ENCODE results near the gene KIRREL1.
A peak's percentile ranks its signal among the peaks of the same experiment; 100 is the strongest.

The KIRREL1 gene

DNA sequence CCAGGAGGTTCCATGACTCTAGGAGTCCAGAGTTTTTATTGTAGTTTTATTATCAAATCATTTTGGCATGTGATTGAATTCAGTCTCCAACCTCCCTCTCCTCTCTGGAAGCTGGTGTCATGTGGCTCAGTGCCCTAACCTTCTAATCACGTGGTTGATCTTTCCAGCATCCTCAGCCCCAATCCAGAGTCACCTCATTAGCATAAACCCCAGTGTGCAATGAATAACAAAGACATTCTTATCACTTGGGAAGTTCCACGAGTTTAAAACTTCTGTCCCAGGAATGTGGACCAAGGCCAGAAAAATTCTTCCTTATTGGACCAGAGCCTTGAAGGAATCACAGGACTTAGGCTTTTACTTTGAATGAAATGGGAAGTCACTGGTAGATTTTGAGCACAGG lies 52.2 kb downstream of the KIRREL1 start:
- no peak overlapping the region for H3K4me3 ChIP-seq (ENCODE audit: low read length)
- no peak for DNase-seq (ENCODE audit: low read depth)
- TF ChIP-seq, protein P1, sequence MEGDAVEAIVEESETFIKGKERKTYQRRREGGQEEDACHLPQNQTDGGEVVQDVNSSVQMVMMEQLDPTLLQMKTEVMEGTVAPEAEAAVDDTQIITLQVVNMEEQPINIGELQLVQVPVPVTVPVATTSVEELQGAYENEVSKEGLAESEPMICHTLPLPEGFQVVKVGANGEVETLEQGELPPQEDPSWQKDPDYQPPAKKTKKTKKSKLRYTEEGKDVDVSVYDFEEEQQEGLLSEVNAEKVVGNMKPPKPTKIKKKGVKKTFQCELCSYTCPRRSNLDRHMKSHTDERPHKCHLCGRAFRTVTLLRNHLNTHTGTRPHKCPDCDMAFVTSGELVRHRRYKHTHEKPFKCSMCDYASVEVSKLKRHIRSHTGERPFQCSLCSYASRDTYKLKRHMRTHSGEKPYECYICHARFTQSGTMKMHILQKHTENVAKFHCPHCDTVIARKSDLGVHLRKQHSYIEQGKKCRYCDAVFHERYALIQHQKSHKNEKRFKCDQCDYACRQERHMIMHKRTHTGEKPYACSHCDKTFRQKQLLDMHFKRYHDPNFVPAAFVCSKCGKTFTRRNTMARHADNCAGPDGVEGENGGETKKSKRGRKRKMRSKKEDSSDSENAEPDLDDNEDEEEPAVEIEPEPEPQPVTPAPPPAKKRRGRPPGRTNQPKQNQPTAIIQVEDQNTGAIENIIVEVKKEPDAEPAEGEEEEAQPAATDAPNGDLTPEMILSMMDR (IDR thresholded peaks at IDR 0.05; ENCODE audit: insufficient read depth, low read depth, low read length, missing control alignments) = no peak

DNA sequence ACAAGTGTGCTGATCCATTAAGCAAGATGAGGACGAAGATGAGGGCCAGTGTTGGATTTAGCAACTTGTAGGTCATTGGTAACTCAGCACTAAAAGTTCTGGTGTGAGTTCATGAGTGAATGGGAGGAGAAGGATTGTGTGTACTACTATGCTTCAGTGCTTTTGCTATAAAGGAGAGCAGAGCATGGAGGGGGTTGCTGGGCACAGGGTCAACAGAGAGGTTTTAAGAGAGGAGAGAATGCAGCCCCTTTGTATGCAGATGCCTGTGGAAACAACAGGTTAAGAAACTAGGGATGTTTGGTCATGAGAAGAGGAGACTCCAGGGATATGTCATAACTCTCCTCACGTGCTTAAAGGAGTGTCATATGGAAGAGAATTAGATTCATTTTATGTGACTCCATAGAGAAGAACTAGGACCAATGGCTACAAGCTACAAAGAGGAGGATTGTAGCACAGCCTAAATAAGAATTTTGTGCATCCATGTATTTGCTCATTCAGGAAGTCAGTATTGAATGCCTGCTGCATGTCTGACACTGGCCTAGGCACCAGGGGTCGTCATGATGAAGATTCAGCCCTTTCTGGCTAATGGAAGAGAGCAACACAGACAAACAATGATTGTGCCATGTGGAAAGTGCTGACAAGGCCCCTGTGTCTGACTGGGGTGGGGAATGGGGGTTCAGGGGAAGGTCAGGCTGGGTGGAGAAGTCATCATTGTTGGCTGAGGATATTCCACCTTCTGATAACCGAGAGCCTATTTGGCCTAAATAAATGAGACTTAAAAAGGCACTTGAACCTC lies 53.5 kb downstream of the KIRREL1 start:
- TF ChIP-seq, protein P1 (IDR thresholded peaks at IDR 0.05; ENCODE audit: insufficient read depth, low read depth, low read length, missing control alignments) = no peak
- H3K4me3 ChIP-seq (ENCODE audit: low read length) = no peak overlapping the region

DNA sequence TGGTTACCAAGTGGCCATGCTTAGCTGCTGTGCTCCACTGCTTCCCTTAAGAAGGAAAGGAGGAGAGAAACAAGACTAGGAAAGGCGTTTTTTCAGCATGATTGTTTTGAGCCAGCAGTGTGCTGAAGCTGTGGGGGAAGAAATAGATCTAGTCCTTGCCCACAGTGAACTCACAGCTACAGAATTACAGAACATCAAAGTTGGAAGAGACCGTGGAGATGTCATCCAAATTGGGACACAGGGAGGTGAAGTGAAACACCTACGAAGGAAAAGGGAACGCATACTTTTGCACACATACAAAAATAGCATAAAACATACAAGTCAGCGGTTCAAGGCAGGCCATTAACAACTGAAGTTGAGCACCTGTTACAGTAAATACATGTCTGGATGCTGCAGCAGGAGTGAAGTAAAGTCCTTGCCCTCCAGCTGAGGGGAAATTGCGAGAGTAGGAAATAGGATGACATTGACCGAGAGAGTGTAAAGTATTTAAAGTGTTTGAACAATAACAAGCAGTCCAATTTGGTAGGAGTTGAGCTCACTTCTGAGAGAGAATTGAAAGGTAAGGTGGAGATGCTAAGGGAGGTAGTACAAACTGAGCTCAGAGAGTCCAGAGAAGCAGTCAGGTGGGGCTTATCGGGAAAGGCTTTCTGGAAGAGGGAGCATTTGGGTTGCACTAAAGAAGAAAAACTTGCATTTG lies 55.1 kb downstream of the KIRREL1 start:
- TF ChIP-seq, protein P1 (IDR thresholded peaks at IDR 0.05; ENCODE audit: insufficient read depth, low read depth, low read length, missing control alignments) = no peak
- no peak for DNase-seq (ENCODE audit: low read depth)
- no peak overlapping the region for H3K4me3 ChIP-seq (ENCODE audit: low read length)

More for the DNA sequence above, 53.5 kb downstream of the KIRREL1 start:
- no peak for DNase-seq (ENCODE audit: low read depth)

DNA sequence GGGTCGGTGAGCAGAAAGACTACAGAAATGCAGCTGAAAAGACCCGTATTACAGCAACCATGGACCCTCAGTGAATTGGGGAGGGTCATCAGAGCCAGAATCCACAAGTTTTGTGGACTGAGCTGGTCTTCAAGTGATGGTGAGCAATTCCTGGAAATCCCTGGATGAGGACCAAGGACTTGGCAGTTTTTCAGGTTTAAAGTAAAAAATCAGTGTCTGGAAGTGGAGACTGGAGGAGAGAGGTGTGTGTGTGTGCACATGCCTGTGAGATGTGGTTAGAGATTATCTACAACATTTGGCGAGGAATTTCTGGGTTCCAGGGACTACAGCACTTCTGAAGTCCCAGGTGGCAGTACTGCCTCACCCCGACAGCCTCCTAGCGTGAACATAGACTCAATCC lies 56.4 kb downstream of the KIRREL1 start:
- H3K4me3 ChIP-seq (ENCODE audit: low read length) = no peak overlapping the region
- DNase-seq (ENCODE audit: low read depth) = no peak
- TF ChIP-seq, protein P1 (IDR thresholded peaks at IDR 0.05; ENCODE audit: insufficient read depth, low read depth, low read length, missing control alignments) = no peak

DNA sequence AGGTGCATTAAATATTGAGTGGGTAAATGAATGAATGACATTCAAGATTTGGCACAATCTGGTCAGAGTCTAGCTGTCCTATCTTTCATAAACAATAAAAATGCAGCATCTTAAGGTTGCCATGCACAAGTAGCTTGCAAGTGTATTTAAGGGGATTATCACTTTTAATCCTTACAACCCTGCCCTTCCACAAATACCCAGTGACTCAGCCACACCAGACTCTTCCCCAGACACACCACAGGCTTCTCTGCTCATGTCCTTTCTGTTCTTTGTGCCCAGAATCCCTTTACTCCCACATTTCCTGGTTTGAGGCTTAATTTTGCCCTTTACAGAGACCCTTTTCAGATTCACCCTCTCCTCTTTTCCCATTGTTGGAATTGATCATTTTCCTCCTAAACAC lies 59.8 kb downstream of the KIRREL1 start:
- no peak overlapping the region for H3K4me3 ChIP-seq (ENCODE audit: low read length)
- peak; percentile 17 for DNase-seq (ENCODE audit: low read depth)
- TF ChIP-seq, protein P1 (IDR thresholded peaks at IDR 0.05; ENCODE audit: insufficient read depth, low read depth, low read length, missing control alignments) = no peak

DNA sequence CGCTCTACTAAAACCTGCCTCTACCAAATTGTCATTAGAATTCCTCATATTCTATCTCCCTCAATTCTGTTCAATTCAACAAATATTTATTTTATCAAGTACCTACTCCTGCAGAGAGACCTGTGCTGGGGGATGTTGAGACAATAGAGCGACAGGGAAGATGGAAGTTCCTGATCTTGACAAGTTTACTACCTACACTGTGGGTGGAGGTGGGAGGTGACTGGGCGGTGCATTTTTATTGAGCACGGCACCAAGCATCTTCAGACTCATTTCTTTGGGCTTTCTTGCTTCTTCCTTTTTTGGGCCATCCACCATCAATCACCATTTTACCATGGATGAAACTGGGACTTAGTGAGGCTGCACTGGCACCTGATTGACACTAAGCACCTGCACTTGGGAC lies 61.3 kb downstream of the KIRREL1 start:
- TF ChIP-seq, protein P1 (IDR thresholded peaks at IDR 0.05; ENCODE audit: insufficient read depth, low read depth, low read length, missing control alignments) = no peak
- DNase-seq (ENCODE audit: low read depth) = no peak
- no peak overlapping the region for H3K4me3 ChIP-seq (ENCODE audit: low read length)
